ENCODE data around the gene ZNF33B.

- TF ChIP-seq POLR2AphosphoS5 (IDR thresholded peaks at IDR 0.05; ENCODE audit: low read depth, low read length): no peak
- TF ChIP-seq REST (IDR thresholded peaks at IDR 0.05; ENCODE audit: insufficient read depth in 1 of 2, low read depth in 2 of 2, low read length in 2 of 2): 0 out of 4 replicates have a peak, but pooled peaks of 1 of the 2 experiments have one; percentile 12
- no peak for TF ChIP-seq TAF1 (IDR thresholded peaks at IDR 0.05; ENCODE audit: borderline replicate concordance, insufficient read depth, low read length)
- no peak for TF ChIP-seq SIN3A (IDR thresholded peaks at IDR 0.05; ENCODE audit: borderline replicate concordance, insufficient read depth, low read length)
These were observed 41.9 kb upstream of the ZNF33B start for GRCh38 chr10:42680267-42680666.
